ENCODE data around the gene GRIN1.
A peak's percentile ranks its signal among the peaks of the same experiment; 100 is the strongest.
"Not testable (repeated sequence)": the region's sequence is repeated elsewhere in the genome, so short reads cannot be mapped to it uniquely, and the experiment has no call there.

The GRIN1 gene

DNA sequence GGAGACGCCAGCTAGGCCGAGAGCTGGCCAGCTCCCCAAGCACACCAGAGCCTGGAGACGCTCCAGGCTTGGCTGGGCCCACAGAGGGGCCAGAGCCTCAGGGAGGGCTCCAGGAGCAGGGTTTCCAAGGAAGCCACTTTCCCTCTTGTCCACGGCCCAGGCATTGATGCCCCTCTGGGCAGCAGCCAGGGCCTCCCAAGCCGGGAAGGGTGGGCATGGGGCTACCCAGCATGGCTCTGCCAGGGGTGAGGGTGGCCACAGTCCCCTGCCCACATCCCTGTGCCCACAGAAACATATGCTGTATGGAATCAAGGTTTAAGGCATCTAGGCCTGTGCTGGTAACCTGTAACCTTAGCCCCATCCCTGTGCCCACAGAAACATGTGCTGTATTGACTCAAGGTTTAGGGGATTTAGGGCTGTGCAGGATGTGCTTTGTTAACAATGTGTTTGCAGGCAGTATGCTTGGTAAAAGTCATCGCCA lies 22.9 kb upstream of the GRIN1 start:
- H3K4me2 ChIP-seq (ENCODE audit: low read depth, low read length, poor library complexity, severe bottlenecking) = no peak overlapping the region
- no peaks in the 10 kb centered on the region for H3K9me3 ChIP-seq (ENCODE audit: insufficient read depth, low read depth, low read length)
- no peak overlapping the region for H3K9ac ChIP-seq (ENCODE audit: low read depth, low read length, poor library complexity, severe bottlenecking)
- TF ChIP-seq, protein P1, sequence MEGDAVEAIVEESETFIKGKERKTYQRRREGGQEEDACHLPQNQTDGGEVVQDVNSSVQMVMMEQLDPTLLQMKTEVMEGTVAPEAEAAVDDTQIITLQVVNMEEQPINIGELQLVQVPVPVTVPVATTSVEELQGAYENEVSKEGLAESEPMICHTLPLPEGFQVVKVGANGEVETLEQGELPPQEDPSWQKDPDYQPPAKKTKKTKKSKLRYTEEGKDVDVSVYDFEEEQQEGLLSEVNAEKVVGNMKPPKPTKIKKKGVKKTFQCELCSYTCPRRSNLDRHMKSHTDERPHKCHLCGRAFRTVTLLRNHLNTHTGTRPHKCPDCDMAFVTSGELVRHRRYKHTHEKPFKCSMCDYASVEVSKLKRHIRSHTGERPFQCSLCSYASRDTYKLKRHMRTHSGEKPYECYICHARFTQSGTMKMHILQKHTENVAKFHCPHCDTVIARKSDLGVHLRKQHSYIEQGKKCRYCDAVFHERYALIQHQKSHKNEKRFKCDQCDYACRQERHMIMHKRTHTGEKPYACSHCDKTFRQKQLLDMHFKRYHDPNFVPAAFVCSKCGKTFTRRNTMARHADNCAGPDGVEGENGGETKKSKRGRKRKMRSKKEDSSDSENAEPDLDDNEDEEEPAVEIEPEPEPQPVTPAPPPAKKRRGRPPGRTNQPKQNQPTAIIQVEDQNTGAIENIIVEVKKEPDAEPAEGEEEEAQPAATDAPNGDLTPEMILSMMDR (conservative IDR thresholded peaks at IDR 0.05; ENCODE audit: low read length) = no peak
- no peak for TF ChIP-seq EZH2phosphoT487 (IDR thresholded peaks at IDR 0.05; ENCODE audit: borderline replicate concordance)
- no peaks in the 10 kb centered on the region for H3K79me2 ChIP-seq (ENCODE audit: insufficient read depth, low read length)
- H3F3A ChIP-seq (ENCODE audit: low read depth) = no peaks in the 10 kb centered on the region
- no peaks in the 10 kb centered on the region for H3K9me2 ChIP-seq (replicated peaks; ENCODE audit: low read depth, low read length)
- no peak overlapping the region for H2AFZ ChIP-seq (ENCODE audit: low read length)
- no peak overlapping the region for H3K4me3 ChIP-seq (ENCODE audit: low read length, poor library complexity, severe bottlenecking)
- peaks cover 7% of the 10 kb centered on the region for H3K4me1 ChIP-seq (ENCODE audit: insufficient read depth, low read length, poor library complexity, severe bottlenecking)
- H3K36me3 ChIP-seq (ENCODE audit: insufficient read depth, low read length) = no peaks in the 10 kb centered on the region
- H4K20me1 ChIP-seq (ENCODE audit: insufficient read depth, low read length, poor library complexity, severe bottlenecking) = no peaks in the 10 kb centered on the region
- no peaks in the 10 kb centered on the region for H3K27me3 ChIP-seq (ENCODE audit: insufficient read depth, low read length, poor library complexity, severe bottlenecking)

DNA sequence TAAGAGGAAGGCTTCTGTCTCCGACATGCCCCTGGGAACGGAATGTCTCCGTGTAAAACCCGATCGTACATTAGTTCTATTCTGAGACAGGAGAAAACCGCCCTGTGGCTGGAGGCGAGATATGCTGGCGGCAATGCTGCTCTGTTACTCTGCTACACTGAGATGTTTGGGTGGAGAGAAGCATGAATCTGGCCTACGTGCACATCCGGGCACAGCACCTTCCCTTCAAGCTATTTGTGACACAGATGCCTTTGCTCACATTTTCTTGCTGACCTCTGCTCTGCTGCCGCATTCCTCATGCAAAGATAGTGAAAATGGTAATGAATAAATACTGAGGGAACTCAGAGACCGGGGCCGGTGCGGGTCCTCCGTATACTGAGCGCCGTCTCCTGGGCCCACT lies 22.2 kb upstream of the GRIN1 start:
- no peaks in the 10 kb centered on the region for H3K79me2 ChIP-seq (ENCODE audit: insufficient read depth, low read length)
- H3K4me2 ChIP-seq (ENCODE audit: low read depth, low read length, poor library complexity, severe bottlenecking) = no peak overlapping the region
- TF ChIP-seq, protein P1 (conservative IDR thresholded peaks at IDR 0.05; ENCODE audit: low read length) = no peak
- TF ChIP-seq EZH2phosphoT487 (IDR thresholded peaks at IDR 0.05; ENCODE audit: borderline replicate concordance) = no peak
- peaks cover 7% of the 10 kb centered on the region for H3K4me1 ChIP-seq (ENCODE audit: insufficient read depth, low read length, poor library complexity, severe bottlenecking)
- no peaks in the 10 kb centered on the region for H3F3A ChIP-seq (ENCODE audit: low read depth)
- no peak overlapping the region for H2AFZ ChIP-seq (ENCODE audit: low read length)
- no peaks in the 10 kb centered on the region for H4K20me1 ChIP-seq (ENCODE audit: insufficient read depth, low read length, poor library complexity, severe bottlenecking)
- no peaks in the 10 kb centered on the region for H3K9me2 ChIP-seq (replicated peaks; ENCODE audit: low read depth, low read length)
- no peak overlapping the region for H3K4me3 ChIP-seq (ENCODE audit: low read length, poor library complexity, severe bottlenecking)
- no peaks in the 10 kb centered on the region for H3K27me3 ChIP-seq (ENCODE audit: insufficient read depth, low read length, poor library complexity, severe bottlenecking)
- H3K9ac ChIP-seq (ENCODE audit: low read depth, low read length, poor library complexity, severe bottlenecking) = no peak overlapping the region
- H3K36me3 ChIP-seq (ENCODE audit: insufficient read depth, low read length) = no peaks in the 10 kb centered on the region
- no peaks in the 10 kb centered on the region for H3K9me3 ChIP-seq (ENCODE audit: insufficient read depth, low read depth, low read length)

DNA sequence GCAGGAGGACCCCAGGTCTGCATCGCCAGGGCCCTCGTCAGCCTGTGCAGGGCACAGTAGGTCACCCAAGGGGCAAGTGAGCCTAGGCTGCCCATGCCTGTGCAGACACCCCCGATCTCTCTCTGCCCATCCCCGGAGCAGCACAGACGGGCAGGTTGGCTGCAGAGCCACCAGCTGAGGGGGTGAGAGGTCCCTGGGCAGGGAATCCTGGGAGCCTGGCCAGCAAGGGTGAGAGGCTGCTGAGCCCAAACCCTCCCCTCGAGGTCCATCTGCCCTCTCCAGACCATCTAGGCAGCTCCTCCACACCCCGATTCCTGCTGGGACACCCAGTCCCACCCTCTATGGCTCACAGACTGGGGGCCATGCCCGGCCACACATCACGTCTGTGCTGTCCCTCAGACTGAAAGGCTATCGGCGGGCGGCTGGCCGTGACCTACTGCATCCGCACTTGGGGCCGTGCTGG lies 21.7 kb upstream of the GRIN1 start:
- Histone ChIP-seq H3F3A (ENCODE audit: low read depth) (no peaks in the 10 kb centered on the region), H3K9ac (ENCODE audit: low read depth, low read length, poor library complexity, severe bottlenecking) (no peak overlapping the region), H2AFZ (ENCODE audit: low read length) (no peak overlapping the region), H3K79me2 (ENCODE audit: insufficient read depth, low read length) (no peaks in the 10 kb centered on the region), H3K36me3 (ENCODE audit: insufficient read depth, low read length) (no peaks in the 10 kb centered on the region), H3K4me3 (ENCODE audit: low read length, poor library complexity, severe bottlenecking) (no peak overlapping the region), H3K9me3 (ENCODE audit: insufficient read depth, low read depth, low read length) (no peaks in the 10 kb centered on the region), H4K20me1 (ENCODE audit: insufficient read depth, low read length, poor library complexity, severe bottlenecking) (no peaks in the 10 kb centered on the region), H3K4me1 (ENCODE audit: insufficient read depth, low read length, poor library complexity, severe bottlenecking) (peaks cover 7% of the 10 kb centered on the region), H3K9me2 (replicated peaks; ENCODE audit: low read depth, low read length) (no peaks in the 10 kb centered on the region), H3K4me2 (ENCODE audit: low read depth, low read length, poor library complexity, severe bottlenecking) (no peak overlapping the region), H3K27me3 (ENCODE audit: insufficient read depth, low read length, poor library complexity, severe bottlenecking) (no peaks in the 10 kb centered on the region)
- TF ChIP-seq, protein P1 (conservative IDR thresholded peaks at IDR 0.05; ENCODE audit: low read length) = no peak
- TF ChIP-seq EZH2phosphoT487 (IDR thresholded peaks at IDR 0.05; ENCODE audit: borderline replicate concordance) = no peak

DNA sequence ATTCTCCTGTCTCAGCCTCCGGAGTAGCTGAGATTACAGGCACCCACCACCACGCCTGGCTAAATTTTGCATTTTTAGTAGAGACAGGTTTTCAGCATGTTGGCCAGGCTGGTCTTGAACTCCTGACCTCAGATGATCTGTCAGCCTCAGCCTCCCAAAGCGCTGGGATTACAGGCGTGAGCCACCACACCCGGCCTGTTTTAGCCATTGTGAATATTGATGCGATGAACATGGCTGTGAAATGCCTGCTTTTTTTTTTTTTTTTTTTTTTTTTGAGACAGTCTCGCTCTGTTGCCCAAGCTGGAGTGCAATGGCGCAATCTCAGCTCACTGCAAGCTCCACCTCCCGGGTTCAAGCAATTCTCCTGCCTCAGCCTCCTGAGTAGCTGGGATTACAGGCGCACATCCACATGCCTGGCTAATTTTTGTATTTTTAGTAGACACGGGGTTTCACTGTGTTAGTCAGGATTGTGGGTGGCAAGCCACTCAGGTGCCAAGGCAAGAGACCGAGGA lies 20.8 kb upstream of the GRIN1 start:
- H3K79me2 ChIP-seq (ENCODE audit: insufficient read depth, low read length); H3K9ac ChIP-seq (ENCODE audit: low read depth, low read length, poor library complexity, severe bottlenecking); H3K4me2 ChIP-seq (ENCODE audit: low read depth, low read length, poor library complexity, severe bottlenecking); H2AFZ ChIP-seq (ENCODE audit: low read length); H3K36me3 ChIP-seq (ENCODE audit: insufficient read depth, low read length); H4K20me1 ChIP-seq (ENCODE audit: insufficient read depth, low read length, poor library complexity, severe bottlenecking); H3F3A ChIP-seq (ENCODE audit: low read depth); H3K9me3 ChIP-seq (ENCODE audit: insufficient read depth, low read depth, low read length); H3K4me3 ChIP-seq (ENCODE audit: low read length, poor library complexity, severe bottlenecking); H3K9me2 ChIP-seq (replicated peaks; ENCODE audit: low read depth, low read length); H3K27me3 ChIP-seq (ENCODE audit: insufficient read depth, low read length, poor library complexity, severe bottlenecking); H3K4me1 ChIP-seq (ENCODE audit: insufficient read depth, low read length, poor library complexity, severe bottlenecking): not testable (repeated sequence)

DNA sequence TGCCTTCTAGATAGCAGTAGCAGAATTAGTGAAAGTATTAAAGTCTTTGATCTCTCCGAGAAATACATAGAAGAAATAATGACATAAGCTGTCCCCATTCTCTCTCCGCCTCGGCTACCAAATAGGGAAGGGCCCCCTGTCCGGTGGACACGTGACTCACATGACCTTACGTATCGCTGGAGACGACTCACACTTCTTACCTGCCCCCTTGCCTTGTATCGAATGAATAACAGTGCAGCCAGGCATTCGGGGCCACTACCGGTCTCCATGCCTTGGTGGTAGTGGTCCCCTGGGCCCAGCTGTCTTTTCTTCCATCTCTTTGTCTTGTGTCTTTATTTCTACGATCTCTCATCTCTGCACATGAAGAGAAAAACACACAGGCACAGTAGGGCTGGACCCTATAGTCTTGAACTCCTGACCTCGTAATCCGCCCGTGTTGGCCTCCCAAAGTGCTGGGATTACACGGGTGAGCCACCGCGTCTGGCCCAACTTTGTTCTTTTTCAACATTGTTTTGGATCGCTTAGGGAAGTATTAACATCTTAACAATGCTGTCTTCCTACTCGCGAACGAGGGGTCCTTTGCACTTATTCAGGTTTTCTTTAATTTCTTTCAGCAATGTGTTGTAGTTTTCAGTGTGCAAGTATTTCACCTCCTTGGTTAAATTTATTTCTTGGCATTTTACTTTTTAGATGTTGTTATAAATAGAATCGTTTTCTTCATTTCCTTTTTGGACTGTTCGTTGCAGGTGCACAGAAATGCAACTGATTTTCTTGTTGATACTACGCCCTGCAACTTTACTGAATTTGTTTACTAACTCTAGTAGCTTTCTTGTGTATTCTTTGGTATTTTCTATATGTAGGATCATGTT lies 16.8 kb upstream of the GRIN1 start:
- H3K9me2 ChIP-seq (replicated peaks; ENCODE audit: low read depth, low read length); H4K20me1 ChIP-seq (ENCODE audit: insufficient read depth, low read length, poor library complexity, severe bottlenecking); H3K4me2 ChIP-seq (ENCODE audit: low read depth, low read length, poor library complexity, severe bottlenecking); H3K27me3 ChIP-seq (ENCODE audit: insufficient read depth, low read length, poor library complexity, severe bottlenecking); H2AFZ ChIP-seq (ENCODE audit: low read length); H3F3A ChIP-seq (ENCODE audit: low read depth); H3K4me3 ChIP-seq (ENCODE audit: low read length, poor library complexity, severe bottlenecking); H3K36me3 ChIP-seq (ENCODE audit: insufficient read depth, low read length); H3K4me1 ChIP-seq (ENCODE audit: insufficient read depth, low read length, poor library complexity, severe bottlenecking); H3K79me2 ChIP-seq (ENCODE audit: insufficient read depth, low read length); H3K9me3 ChIP-seq (ENCODE audit: insufficient read depth, low read depth, low read length): not testable (repeated sequence)
- peak overlapping the region; percentile 1 for H3K9ac ChIP-seq (ENCODE audit: low read depth, low read length, poor library complexity, severe bottlenecking)
